ENCODE data around the gene POMT2.

- no peak for TF ChIP-seq POLR2A (IDR thresholded peaks at IDR 0.05; ENCODE audit: low read length)
- no peak for TF ChIP-seq GATA1 (IDR thresholded peaks at IDR 0.05; ENCODE audit: low read depth, low read length)
These were observed 48.6 kb upstream of the POMT2 start for GRCh38 chr14:77369285-77369684.

Measured in erythroblast (primary cell).